Kidney (tissue), 14 donors: ENCODE measurements around the gene CELF4. TPM values are rescaled to one million over a fixed set of nuclear protein-coding genes. Genes with fewer than 3 reads are reported as not detected.

Source experiments
- DNase-seq, 5 donors: peaks; one replicate each; pipeline ENCODE4 v3.0.0-alpha.2; 2013 to 2020
- FAIRE-seq: peaks from 2 replicates; lab custom pipeline; 2012; peaks lifted over from hg19 to GRCh38; lab: Jason Lieb, UNC
- H3K27ac ChIP-seq, 2 donors: one replicate each; pipeline ENCODE4 v1.7.0; 2013; ENCODE audit warnings: low read depth in 2 of 2, low read length in 2 of 2, inconsistent platforms in 1 of 2
- H3K27me3 ChIP-seq: one replicate; pipeline ENCODE4 v1.7.1; 2013; ENCODE audit warnings: low read length, inconsistent platforms; ENCODE audit not compliant: control insufficient read depth, insufficient read depth
- H3K36me3 ChIP-seq, 3 donors: one replicate each; pipeline versions ENCODE4 v1.7.0 to v1.7.1; 2013; ENCODE audit warnings: low read length in 3 of 3, control low read depth in 1 of 3, inconsistent platforms in 1 of 3; ENCODE audit not compliant: insufficient read depth in 3 of 3, control insufficient read depth in 2 of 3
- H3K4me1 ChIP-seq, 3 donors: one replicate each; pipeline versions ENCODE4 v1.7.0 to v1.7.1; 2013; ENCODE audit warnings: low read length in 3 of 3, inconsistent platforms in 1 of 3, low read depth in 1 of 3; ENCODE audit not compliant: control insufficient read depth in 2 of 3, insufficient read depth in 2 of 3
- H3K4me3 ChIP-seq, 3 donors: one replicate each; pipeline versions ENCODE4 v1.7.0 to v1.8.1; 2013; ENCODE audit warnings: low read length in 3 of 3, control low read depth in 1 of 3, inconsistent platforms in 1 of 3
- H3K9ac ChIP-seq, 3 donors: one replicate each; pipeline versions ENCODE4 v1.7.0 to v1.7.1; 2013; ENCODE audit warnings: low read length in 3 of 3, control low read depth in 1 of 3, inconsistent platforms in 1 of 3
- H3K9me3 ChIP-seq, 3 donors: one replicate each; pipeline versions ENCODE4 v1.7.0 to v1.7.1; 2013; ENCODE audit warnings: low read length in 3 of 3, control low read depth in 1 of 3, inconsistent platforms in 1 of 3; ENCODE audit not compliant: control insufficient read depth in 2 of 3, insufficient read depth in 1 of 3
- CTCF ChIP-seq: IDR thresholded peaks from 3 replicates; pipeline ENCODE4 v1.5.1; 2012; ENCODE audit warnings: mild to moderate bottlenecking, moderate library complexity, borderline replicate concordance; ENCODE audit not compliant: insufficient read depth; ENCODE audit errors: extremely low read depth
- intact Hi-C: fragments of 100-400 bp; cut with DNase I; formaldehyde crosslinking; loops from one replicate; pipeline ENCODE4 v1.11.1; 2022
- polyA plus RNA-seq: library from polyadenylated mRNA; stranded (reverse); fragments of 350-450 nt; fragmentation: Illumina TruSeq; extraction: RNeasy Lipid Tissue Mini Kit (QIAGEN cat#74804); gene quantifications from one replicate; pipeline ENCODE4 v1.2.3, GENCODE V29; 2014; ENCODE audit warnings: low read depth, low replicate concordance; ENCODE audit not compliant: insufficient read depth
- total RNA-seq: library from RNA; stranded (reverse); fragmentation: NEBNext Ultra II Directional; extraction: Animal tissue kit (Norgen Biotek cat#: 25700); gene quantifications from one replicate; pipeline ENCODE4 v1.2.1, GENCODE V29; 2021
- donor health status: control.
- donor health status: control.
- donor health status: control.
- donor health status: control.
- donor health status: control.
- donor health status: DM: yes; HTN: yes; CAD: no.
- donor health status: Normal renal cell carcinoma (clear cell type).

The CELF4 gene
- total and polyA plus RNA-seq, 2 donors from 2014 or later = 0.85 to 1.5 TPM

DNA sequence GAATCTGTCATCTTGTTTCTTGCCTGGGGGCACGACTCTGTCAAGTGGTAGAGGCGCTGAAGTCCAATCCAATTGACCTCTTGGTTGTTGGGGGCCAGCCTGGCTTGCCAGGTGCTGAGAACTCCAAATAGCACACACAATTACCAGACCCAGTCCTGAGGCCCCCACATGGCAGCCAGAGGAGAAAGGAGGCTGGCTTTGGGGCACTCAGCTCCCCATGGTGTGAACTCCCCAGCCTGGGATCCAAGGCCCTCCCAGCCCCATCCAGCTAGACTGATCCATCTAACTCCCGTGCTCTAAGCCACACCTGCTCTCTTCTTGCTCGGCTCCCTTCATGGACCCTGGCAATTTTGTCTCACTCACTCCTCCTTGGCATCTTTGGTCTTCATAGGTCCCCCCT lies 170.0 kb downstream of the CELF4 start:
- intact Hi-C loops = no loop called here
- peak in 1 of 5 donors; percentile 24 for DNase-seq
- Histone ChIP-seq H3K36me3 (no peaks in the 10 kb centered on the region), H3K9ac (no peak overlapping the region), H3K4me3 (no peak overlapping the region), H3K4me1 (peaks cover 0 to 2% (median 0%) of the 10 kb centered on the region in 3 donors), H3K9me3 (no peaks in the 10 kb centered on the region), H3K27me3 (no peaks in the 10 kb centered on the region), H3K27ac (no peak overlapping the region)
- no peak for TF ChIP-seq CTCF
- FAIRE-seq = no peak

GRCh38 chr18:37395138-37395537 lies 170.5 kb downstream of the CELF4 start:
- intact Hi-C loops = no loop called here
- Histone ChIP-seq H3K9ac (no peak overlapping the region), H3K4me3 (no peak overlapping the region), H3K36me3 (no peaks in the 10 kb centered on the region), H3K4me1 (peaks cover 0 to 2% (median 0%) of the 10 kb centered on the region in 3 donors), H3K27me3 (no peaks in the 10 kb centered on the region), H3K27ac (no peak overlapping the region), H3K9me3 (no peaks in the 10 kb centered on the region)
- FAIRE-seq (no peak), DNase-seq (peak in 1 of 5 donors; percentile 58)
- no peak for TF ChIP-seq CTCF

- Histone ChIP-seq H3K36me3 (no peaks in the 10 kb centered on the region), H3K27me3 (no peaks in the 10 kb centered on the region), H3K4me1 (peaks cover 0 to 2% (median 0%) of the 10 kb centered on the region in 3 donors), H3K27ac (no peak overlapping the region), H3K9ac (peak overlapping the region in 1 of 3 donors; percentile 46), H3K9me3 (peaks cover 0 to 5% (median 0%) of the 10 kb centered on the region in 3 donors), H3K4me3 (no peak overlapping the region)
- no peak for DNase-seq
- FAIRE-seq = no peak
- intact Hi-C loops = no loop called here
- TF ChIP-seq CTCF = no peak
Observed at GRCh38 chr18:37394610-37394965, 171.0 kb downstream of the CELF4 start.
